GM18951 (cell line): Measurements from ENCODE around the gene C10orf90.

Experiments used
- POLR2A ChIP-seq: IDR thresholded peaks from 4 replicates; pipeline ENCODE4 v1.6.1; 2011; ENCODE audit warnings: mild to moderate bottlenecking; ENCODE audit not compliant: insufficient read length, insufficient read depth; ENCODE audit errors: extremely low read depth
- in situ Hi-C: fragments of 300-500 bp; cut with MboI; formaldehyde crosslinking; loops from one replicate; pipeline ENCODE4 v1.12.0; 2022; ENCODE audit warnings: low sequenced_read_pairs, mixed read lengths, inconsistent platforms; ENCODE audit not compliant: unreplicated experiment

The C10orf90 gene

GRCh38 chr10:126425489-126426065, 244.9 kb downstream of the C10orf90 start:
- no peak for TF ChIP-seq POLR2A
- in situ Hi-C loops, result no loop called here

GRCh38 chr10:126425032-126425431, 245.5 kb downstream of the C10orf90 start:
- in situ Hi-C loops, result no loop called here
- no peak for TF ChIP-seq POLR2A

- TF ChIP-seq POLR2A, result no peak
- in situ Hi-C loops, result no loop called here
Observed at GRCh38 chr10:126423732-126424491, 246.6 kb downstream of the C10orf90 start.

GRCh38 chr10:126422567-126422966, 247.9 kb downstream of the C10orf90 start:
- TF ChIP-seq POLR2A, result no peak
- in situ Hi-C loops, result no loop called here

- in situ Hi-C loops, result no loop called here
- no peak for TF ChIP-seq POLR2A
Observed at GRCh38 chr10:126421756-126422256, 248.7 kb downstream of the C10orf90 start.

- in situ Hi-C loops, result no loop called here
- no peak for TF ChIP-seq POLR2A
Observed at GRCh38 chr10:126420567-126421300, 249.8 kb downstream of the C10orf90 start.

GRCh38 chr10:126417220-126417825, 253.2 kb downstream of the C10orf90 start:
- in situ Hi-C loops, result no loop called here
- TF ChIP-seq POLR2A, result no peak

- TF ChIP-seq POLR2A, result no peak
- in situ Hi-C loops, result no loop called here
Observed at GRCh38 chr10:126409821-126410220, 260.7 kb downstream of the C10orf90 start.

- no peak for TF ChIP-seq POLR2A
- in situ Hi-C loops, result no loop called here
Observed at GRCh38 chr10:126408953-126409641, 261.4 kb downstream of the C10orf90 start.

GRCh38 chr10:126407831-126408230, 262.7 kb downstream of the C10orf90 start:
- in situ Hi-C loops, result no loop called here
- TF ChIP-seq POLR2A, result no peak

GRCh38 chr10:126405239-126405775, 265.2 kb downstream of the C10orf90 start:
- in situ Hi-C loops, result no loop called here
- no peak for TF ChIP-seq POLR2A
